ENCODE results near the gene TMEM161B.

TMEM161B gene

DNA sequence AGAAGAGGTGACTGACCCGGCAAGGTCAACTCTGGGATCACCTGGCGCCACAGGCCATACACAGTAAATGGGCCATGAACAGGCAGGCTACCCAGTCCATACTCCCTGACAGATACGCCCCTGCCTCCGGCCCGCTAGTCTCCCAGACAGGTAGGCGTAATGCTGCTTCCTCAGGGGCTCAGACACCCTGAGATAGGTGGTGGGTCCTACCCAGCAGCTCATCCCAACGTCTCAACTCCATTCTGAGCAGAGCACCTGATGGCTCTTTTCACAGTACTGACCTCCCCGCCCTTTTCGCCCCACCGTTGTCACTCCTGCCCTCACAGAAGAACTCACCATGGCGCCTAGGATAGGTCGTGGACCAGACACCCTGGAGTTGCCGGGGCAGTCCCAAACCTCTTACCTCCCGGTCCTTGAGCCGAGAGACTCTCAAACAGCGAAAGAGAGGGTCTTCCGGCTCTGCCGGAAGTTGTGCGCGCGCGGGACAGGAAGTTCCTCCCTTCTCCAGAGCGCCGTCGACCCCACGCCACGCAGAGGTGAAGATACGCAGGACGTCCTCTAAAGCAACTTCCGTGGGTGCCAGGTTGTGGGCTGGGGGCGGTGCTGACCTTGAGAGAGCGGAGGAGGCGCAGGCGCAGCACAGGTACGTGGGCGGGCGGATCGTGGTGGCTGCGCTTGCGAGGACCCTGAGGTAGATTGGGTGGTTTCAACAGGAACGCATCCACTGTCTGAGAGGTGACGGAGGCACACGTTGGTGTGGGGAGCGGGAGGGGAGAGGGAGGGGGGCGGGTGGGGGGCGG is at the start of gene TMEM161B:
Gene TMEM161B (minus strand): TSS at position 461 of the 800 bp plus-strand sequence. CDS start 122 bp downstream, at position 339.
- peak within 1 kb of the TSS; percentile 98 for H3K4me3 ChIP-seq (ENCODE audit: low read length)
- DNase-seq (ENCODE audit: low read depth) = peak; percentile 62
- TF ChIP-seq, protein P1, sequence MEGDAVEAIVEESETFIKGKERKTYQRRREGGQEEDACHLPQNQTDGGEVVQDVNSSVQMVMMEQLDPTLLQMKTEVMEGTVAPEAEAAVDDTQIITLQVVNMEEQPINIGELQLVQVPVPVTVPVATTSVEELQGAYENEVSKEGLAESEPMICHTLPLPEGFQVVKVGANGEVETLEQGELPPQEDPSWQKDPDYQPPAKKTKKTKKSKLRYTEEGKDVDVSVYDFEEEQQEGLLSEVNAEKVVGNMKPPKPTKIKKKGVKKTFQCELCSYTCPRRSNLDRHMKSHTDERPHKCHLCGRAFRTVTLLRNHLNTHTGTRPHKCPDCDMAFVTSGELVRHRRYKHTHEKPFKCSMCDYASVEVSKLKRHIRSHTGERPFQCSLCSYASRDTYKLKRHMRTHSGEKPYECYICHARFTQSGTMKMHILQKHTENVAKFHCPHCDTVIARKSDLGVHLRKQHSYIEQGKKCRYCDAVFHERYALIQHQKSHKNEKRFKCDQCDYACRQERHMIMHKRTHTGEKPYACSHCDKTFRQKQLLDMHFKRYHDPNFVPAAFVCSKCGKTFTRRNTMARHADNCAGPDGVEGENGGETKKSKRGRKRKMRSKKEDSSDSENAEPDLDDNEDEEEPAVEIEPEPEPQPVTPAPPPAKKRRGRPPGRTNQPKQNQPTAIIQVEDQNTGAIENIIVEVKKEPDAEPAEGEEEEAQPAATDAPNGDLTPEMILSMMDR (conservative IDR thresholded peaks at IDR 0.05; ENCODE audit: low read depth, low read length) = no peak

DNA sequence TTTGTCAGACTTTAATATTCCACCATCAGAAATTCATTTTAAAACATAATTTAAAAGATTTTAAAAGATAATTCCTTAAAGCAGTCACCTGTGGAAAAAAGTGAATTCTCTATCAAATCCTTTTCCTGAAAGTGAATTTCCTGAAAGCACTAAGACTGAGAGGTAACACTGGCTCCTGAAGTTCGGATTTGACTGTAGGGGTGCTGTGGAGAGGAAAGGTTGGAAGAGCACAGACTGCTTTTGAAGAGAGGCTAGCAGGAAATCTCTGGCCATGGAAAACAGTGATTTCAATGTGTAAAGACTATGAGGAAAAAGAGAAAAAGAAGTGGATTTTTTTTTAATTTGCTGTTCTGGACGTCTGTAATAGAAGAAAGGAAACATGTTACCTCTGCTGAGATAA is 35.7 kb upstream of the TMEM161B start:
- TF ChIP-seq, protein P1 (conservative IDR thresholded peaks at IDR 0.05; ENCODE audit: low read depth, low read length) = no peak
- no peak for DNase-seq (ENCODE audit: low read depth)
- H3K4me3 ChIP-seq (ENCODE audit: low read length) = no peak overlapping the region

GRCh38 chr5:88298425-88298824 is 29.8 kb upstream of the TMEM161B start:
- peak; percentile 8 for DNase-seq (ENCODE audit: low read depth)
- H3K4me3 ChIP-seq (ENCODE audit: low read length) = no peak overlapping the region
- TF ChIP-seq, protein P1 (conservative IDR thresholded peaks at IDR 0.05; ENCODE audit: low read depth, low read length) = no peak

- peak; percentile 43 for DNase-seq (ENCODE audit: low read depth)
- no peak overlapping the region for H3K4me3 ChIP-seq (ENCODE audit: low read length)
- TF ChIP-seq, protein P1 (conservative IDR thresholded peaks at IDR 0.05; ENCODE audit: low read depth, low read length) = no peak
Observed at GRCh38 chr5:88290801-88291200, 22.2 kb upstream of the TMEM161B start.

DNA sequence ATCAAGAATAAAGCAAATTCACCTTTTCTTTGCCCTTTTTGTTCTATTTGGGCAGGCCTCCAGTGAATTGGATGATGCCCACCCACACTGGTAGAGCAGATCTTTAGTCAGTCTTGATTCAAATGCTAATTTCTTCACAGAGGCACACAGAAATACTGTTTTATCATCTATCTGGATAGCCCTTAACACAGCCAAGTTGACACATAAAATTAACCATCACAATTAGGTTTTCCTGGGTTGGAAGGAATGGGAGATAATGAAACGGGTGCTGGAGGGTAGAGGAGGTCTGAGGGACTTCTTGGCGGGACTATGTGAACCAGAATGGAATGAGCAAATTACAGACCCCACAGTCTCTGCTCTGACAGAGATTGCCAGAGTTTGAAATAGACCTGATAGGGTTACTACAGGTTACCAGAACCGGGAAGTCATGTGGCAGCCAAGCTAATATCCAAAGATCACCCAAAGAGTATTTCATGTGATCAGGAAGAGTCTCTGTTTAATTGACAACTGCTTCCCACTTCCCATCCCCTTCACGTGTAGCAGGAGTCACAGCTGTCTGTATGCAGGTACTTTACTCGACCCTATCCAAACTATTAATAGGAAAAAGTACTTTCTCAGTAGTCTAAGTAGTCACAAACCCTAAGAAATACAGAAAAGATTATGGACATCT is 20.0 kb upstream of the TMEM161B start:
- DNase-seq (ENCODE audit: low read depth) = no peak
- no peak overlapping the region for H3K4me3 ChIP-seq (ENCODE audit: low read length)
- TF ChIP-seq, protein P1 (conservative IDR thresholded peaks at IDR 0.05; ENCODE audit: low read depth, low read length) = no peak

DNA sequence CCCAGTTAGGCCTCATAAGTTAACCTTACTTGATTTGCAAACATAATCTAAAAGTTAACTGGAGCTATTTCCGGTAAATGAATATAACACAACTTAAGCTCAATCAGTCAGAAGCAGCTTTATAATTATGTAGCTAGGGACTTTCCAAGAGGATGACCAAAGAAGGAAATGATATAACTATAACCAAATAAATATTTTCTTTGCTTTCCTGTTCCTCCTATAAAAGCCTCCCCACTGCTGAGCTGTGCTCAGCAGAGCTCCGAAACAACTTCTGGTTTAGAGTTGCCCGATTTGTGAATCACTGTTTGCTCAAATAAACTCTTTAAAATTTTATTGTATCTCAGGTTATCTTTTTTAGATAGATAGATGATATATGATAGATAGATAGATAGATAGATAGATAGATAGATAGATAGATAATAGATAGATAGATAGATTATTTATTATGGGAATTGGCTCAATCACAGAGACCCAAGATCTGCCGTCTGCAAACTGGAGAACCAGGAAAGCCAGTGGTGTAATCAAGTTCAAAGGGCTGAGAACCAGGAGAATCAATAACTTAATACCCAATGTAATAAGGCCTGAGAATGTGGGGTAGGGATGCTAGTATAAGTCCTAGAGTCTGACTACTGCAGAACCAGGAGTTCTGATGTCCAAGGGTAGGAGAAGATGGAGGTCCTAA is 19.3 kb upstream of the TMEM161B start:
- no peak for DNase-seq (ENCODE audit: low read depth)
- TF ChIP-seq, protein P1 (conservative IDR thresholded peaks at IDR 0.05; ENCODE audit: low read depth, low read length) = no peak

More for the DNA sequence above, 19.3 kb upstream of the TMEM161B start:
- no peak overlapping the region for H3K4me3 ChIP-seq (ENCODE audit: low read length)

Measured in retinal pigment epithelial cell (primary cell).